Memory B cell (primary cell): ENCODE results near the gene ZNF324.
"Not testable (repeated sequence)": the region's sequence is repeated elsewhere in the genome, so short reads cannot be mapped to it uniquely, and the experiment has no call there.

Experiments used
- ATAC-seq: fragments of 150-1000 bp; cut with Tn5 transposase; 2 replicates; pipeline ENCODE4 v1.10.0; 2021; ENCODE audit warnings: low read depth, mild to moderate bottlenecking, moderate library complexity
- DNase-seq, 2 donors: peaks; one replicate each; pipeline ENCODE4 v3.0.0; 2022; ENCODE audit warnings: low spot score in 2 of 2
- H3K27ac Mint-ChIP-seq: one replicate; pipeline ENCODE4 v1.8.0; 2022; ENCODE audit warnings: mild to moderate bottlenecking, moderate library complexity, mixed read lengths
- H3K27me3 Mint-ChIP-seq: one replicate; pipeline ENCODE4 v1.8.0; 2022; ENCODE audit warnings: mixed read lengths
- H3K36me3 Mint-ChIP-seq: one replicate; pipeline ENCODE4 v1.8.0; 2022; ENCODE audit warnings: mild to moderate bottlenecking, mixed read lengths
- H3K4me1 Mint-ChIP-seq: one replicate; pipeline ENCODE4 v1.8.0; 2022; ENCODE audit warnings: mixed read lengths
- H3K4me3 Mint-ChIP-seq: one replicate; pipeline ENCODE4 v1.8.0; 2022; ENCODE audit warnings: mild to moderate bottlenecking, moderate library complexity, mixed read lengths
- H3K9me3 Mint-ChIP-seq: one replicate; pipeline ENCODE4 v1.8.0; 2022; ENCODE audit warnings: mixed read lengths

The ZNF324 gene

GRCh38 chr19:58456111-58456510 is 10.8 kb upstream of the ZNF324 start:
- H3K27ac Mint-ChIP-seq = no peak overlapping the region
- H3K4me3 Mint-ChIP-seq = no peak overlapping the region
- peaks cover 9% of the 10 kb centered on the region for H3K4me1 Mint-ChIP-seq
- DNase-seq (no peak), ATAC-seq (no peak)
- H3K9me3 Mint-ChIP-seq = no peaks in the 10 kb centered on the region
- H3K36me3 Mint-ChIP-seq = peaks cover 9% of the 10 kb centered on the region
- H3K27me3 Mint-ChIP-seq = no peaks in the 10 kb centered on the region

- Mint-ChIP-seq H3K27me3 (no peaks in the 10 kb centered on the region), H3K4me3 (no peak overlapping the region), H3K4me1 (no peaks in the 10 kb centered on the region), H3K9me3 (no peaks in the 10 kb centered on the region), H3K36me3 (peaks cover 7% of the 10 kb centered on the region), H3K27ac (no peak overlapping the region)
- ATAC-seq (no peak), DNase-seq (no peak)
Observed at GRCh38 chr19:58460039-58460438, 6.8 kb upstream of the ZNF324 start.

- DNase-seq = no peak
- Mint-ChIP-seq H3K4me3 (peak overlapping the region; percentile 85), H3K4me1 (peaks cover 13% of the 10 kb centered on the region), H3K27me3 (no peaks in the 10 kb centered on the region), H3K36me3 (peaks cover 7% of the 10 kb centered on the region), H3K27ac (peak overlapping the region; percentile 67), H3K9me3 (no peaks in the 10 kb centered on the region)
- ATAC-seq = peak; percentile 3
Observed at GRCh38 chr19:58466089-58466759, 656 bp upstream of the ZNF324 start.

GRCh38 chr19:58468216-58468839 is 1.4 kb downstream of the ZNF324 start:
- no peaks in the 10 kb centered on the region for H3K27me3 Mint-ChIP-seq

GRCh38 chr19:58469241-58470013 is 2.5 kb downstream of the ZNF324 start:
- Mint-ChIP-seq H3K27me3 (no peaks in the 10 kb centered on the region), H3K4me1 (peaks cover 13% of the 10 kb centered on the region), H3K4me3 (peak overlapping the region; percentile 14), H3K9me3 (no peaks in the 10 kb centered on the region), H3K27ac (no peak overlapping the region), H3K36me3 (peaks cover 7% of the 10 kb centered on the region)
- no peak for ATAC-seq
- no peak for DNase-seq

More at GRCh38 chr19:58468216-58468839, 1.4 kb downstream of the ZNF324 start:
- no peak for DNase-seq
- Mint-ChIP-seq H3K4me3 (peak overlapping the region; percentile 65), H3K36me3 (peaks cover 7% of the 10 kb centered on the region), H3K27ac (no peak overlapping the region), H3K4me1 (peaks cover 13% of the 10 kb centered on the region), H3K9me3 (no peaks in the 10 kb centered on the region)
- ATAC-seq = no peak

- H3K4me3 Mint-ChIP-seq, ATAC-seq, H3K9me3 Mint-ChIP-seq: not testable (repeated sequence)
Observed at GRCh38 chr19:58470837-58471543, 4.1 kb downstream of the ZNF324 start.

GRCh38 chr19:58471736-58472135 is 4.9 kb downstream of the ZNF324 start:
- Mint-ChIP-seq H3K27ac (no peak overlapping the region), H3K36me3 (peaks cover 7% of the 10 kb centered on the region), H3K4me1 (peaks cover 21% of the 10 kb centered on the region), H3K27me3 (no peaks in the 10 kb centered on the region), H3K9me3 (no peaks in the 10 kb centered on the region), H3K4me3 (no peak overlapping the region)
- DNase-seq (no peak), ATAC-seq (no peak)

More at GRCh38 chr19:58470837-58471543, 4.1 kb downstream of the ZNF324 start:
- not testable (repeated sequence) for H3K36me3 Mint-ChIP-seq, H3K27ac Mint-ChIP-seq, DNase-seq, H3K27me3 Mint-ChIP-seq
- peaks cover 17% of the 10 kb centered on the region for H3K4me1 Mint-ChIP-seq

GRCh38 chr19:58473775-58474174 is 6.9 kb downstream of the ZNF324 start:
- no peak for ATAC-seq
- Mint-ChIP-seq H3K36me3 (peaks cover 7% of the 10 kb centered on the region), H3K27me3 (no peaks in the 10 kb centered on the region), H3K9me3 (no peaks in the 10 kb centered on the region), H3K4me1 (peaks cover 13% of the 10 kb centered on the region), H3K4me3 (no peak overlapping the region), H3K27ac (no peak overlapping the region)
- no peak for DNase-seq

- Mint-ChIP-seq H3K36me3 (peaks cover 9% of the 10 kb centered on the region), H3K4me1 (peaks cover 13% of the 10 kb centered on the region), H3K4me3 (no peak overlapping the region), H3K9me3 (no peaks in the 10 kb centered on the region), H3K27ac (no peak overlapping the region), H3K27me3 (no peaks in the 10 kb centered on the region)
- DNase-seq = no peak
- no peak for ATAC-seq
Observed at GRCh38 chr19:58474291-58474996, 7.6 kb downstream of the ZNF324 start.

GRCh38 chr19:58474997-58475713 is 8.3 kb downstream of the ZNF324 start:
- ATAC-seq = peak; percentile 20
- peak overlapping the region; percentile 97 for H3K4me3 Mint-ChIP-seq
- H3K27ac Mint-ChIP-seq = peak overlapping the region; percentile 92
- H3K9me3 Mint-ChIP-seq = no peaks in the 10 kb centered on the region
- no peaks in the 10 kb centered on the region for H3K27me3 Mint-ChIP-seq
- H3K4me1 Mint-ChIP-seq = peaks cover 11% of the 10 kb centered on the region
- no peak for DNase-seq
- peaks cover 7% of the 10 kb centered on the region for H3K36me3 Mint-ChIP-seq

- H3K27ac Mint-ChIP-seq = peak within 1 kb of the TSS; percentile 92
- no peaks in the 10 kb centered on the region for H3K27me3 Mint-ChIP-seq
- DNase-seq (peak; percentile 88 to 91), ATAC-seq (peak; percentile 90)
- H3K9me3 Mint-ChIP-seq = no peaks in the 10 kb centered on the region
- H3K4me3 Mint-ChIP-seq = peak within 1 kb of the TSS; percentile 97
- peaks cover 4% of the 10 kb centered on the region for H3K36me3 Mint-ChIP-seq
- peaks cover 11% of the 10 kb centered on the region for H3K4me1 Mint-ChIP-seq
Observed at GRCh38 chr19:58475714-58476497, 9.0 kb downstream of the ZNF324 start, which contains the start of gene ZNF446. ZNF446 (plus strand) TSS chr19:58476352; CDS start chr19:58477219, 867 bp downstream.

GRCh38 chr19:58476498-58477015 is 9.7 kb downstream of the ZNF324 start:
- peaks cover 11% of the 10 kb centered on the region for H3K4me1 Mint-ChIP-seq
- H3K36me3 Mint-ChIP-seq = peaks cover 5% of the 10 kb centered on the region
- ATAC-seq = no peak
- H3K9me3 Mint-ChIP-seq = no peaks in the 10 kb centered on the region
- no peak for DNase-seq
- H3K27me3 Mint-ChIP-seq = no peaks in the 10 kb centered on the region
- peak overlapping the region; percentile 92 for H3K27ac Mint-ChIP-seq
- H3K4me3 Mint-ChIP-seq = peak overlapping the region; percentile 97
